Ovary (tissue), 9 donors: ENCODE measurements around the gene AFP. TPM values are rescaled to one million over a fixed set of nuclear protein-coding genes. Genes with fewer than 3 reads are reported as not detected.

Source experiments
- DNase-seq, 5 donors: peaks; one replicate each; pipeline ENCODE4 v3.0.0-alpha.2; 2019 to 2020
- H3K27ac ChIP-seq, 2 donors: fragments of 200-600 bp; one replicate each; pipeline versions ENCODE4 v1.5.1 to v1.8.0; 2019 to 2022
- H3K27me3 ChIP-seq: fragments of 200-600 bp; one replicate; pipeline ENCODE4 v1.8.0; 2022
- H3K36me3 ChIP-seq: fragments of 200-600 bp; sonication (generic); one replicate; pipeline ENCODE4 v1.5.1; 2019
- H3K4me1 ChIP-seq: one replicate; pipeline ENCODE4 v1.8.1; 2013; ENCODE audit warnings: mild to moderate bottlenecking, moderate library complexity; ENCODE audit not compliant: insufficient read depth
- H3K4me3 ChIP-seq: fragments of 200-600 bp; sonication (generic); one replicate; pipeline ENCODE4 v1.5.1; 2017
- H3K9me3 ChIP-seq, 2 donors: fragments of 200-600 bp in 1 of 2; sonication (generic) in 1 of 2; one replicate each; pipeline versions ENCODE4 v1.5.1 to v1.8.1; 2013 to 2019; ENCODE audit warnings: mild to moderate bottlenecking in 1 of 2, moderate library complexity in 1 of 2
- CTCF ChIP-seq, 3 donors: fragments of 450-650 bp in 2 of 3; fragments of 200-600 bp in 1 of 3; IDR thresholded peaks; one replicate each; pipeline versions ENCODE4 v1.5.1 to v1.8.0; 2016 to 2022; ENCODE audit warnings: antibody characterized with exemption in 3 of 3, mild to moderate bottlenecking in 1 of 3
- EP300 ChIP-seq: sonication (generic); formaldehyde crosslinking; IDR thresholded peaks from one replicate; pipeline ENCODE4 v1.6.1; 2017; ENCODE audit warnings: antibody characterized with exemption
- POLR2A ChIP-seq: fragments of 450-650 bp; IDR thresholded peaks from one replicate; pipeline ENCODE4 v1.6.1; 2017; ENCODE audit warnings: antibody characterized with exemption, mild to moderate bottlenecking, moderate library complexity
- WGBS, 3 donors: extraction: QIAGEN DNeasy Blood & Tissue Kit in 1 of 3; methylation state at CpG; one replicate each; pipeline versions ENCODE4 v1.1.5 to v1.1.7; 2013 to 2017; 5-methylcytosine and 5-hydroxymethylcytosine counted together
- intact Hi-C, 4 donors: fragments of 100-400 bp; cut with DNase I; formaldehyde crosslinking; loops; one replicate each; pipeline versions ENCODE4 v1.11.0 to v1.15.1; 2022 to 2023
- polyA plus RNA-seq, 2 donors: library from polyadenylated mRNA; stranded (reverse); fragments of 200-250 nt in 1 of 2; fragments of 350-450 nt in 1 of 2; fragmentation: Illumina TruSeq in 1 of 2; extraction: RNeasy Lipid Tissue Mini Kit (QIAGEN cat#74804) in 1 of 2; gene quantifications; one replicate each; pipeline ENCODE4 v1.2.3, GENCODE V29; 2013 to 2014
- total RNA-seq, 7 donors: library from RNA; depleted of rRNA in 2 of 7; stranded (reverse); fragments of >200 nt in 2 of 7; fragmentation: NEBNext Ultra II Directional in 3 of 7; extraction: Animal tissue kit (Norgen Biotek cat#: 25700) in 3 of 7; gene quantifications; one replicate each; pipeline versions ENCODE4 v1.1.0 to v1.2.4, GENCODE V29; 2016 to 2023
- donor health status: DM: no; HTN: no; CAD: no; lungs with moderate emphysema.
- donor health status: DM: no; HTN: no; CAD: no.
- donor health status: Bipolar disorder and iron deficiency.
- donor health status: DM: yes; HTN: yes; CAD: no.
- donor health status: DM: no; HTN: no; CAD: no.
- donor health status: DM: yes; HTN: yes; CAD: no.

AFP gene
- total and polyA plus RNA-seq, 9 donors, result 0.17 to 2.8 (median 0.47) TPM; not detected in 5

GRCh38 chr4:73410916-73411730, 24.9 kb upstream of the AFP start:
- Histone ChIP-seq H3K27ac (no peak overlapping the region), H3K4me1 (no peaks in the 10 kb centered on the region), H3K36me3 (no peaks in the 10 kb centered on the region), H3K27me3 (no peaks in the 10 kb centered on the region), H3K9me3 (no peaks in the 10 kb centered on the region), H3K4me3 (no peak overlapping the region)
- DNase-seq, result no peak
- TF ChIP-seq CTCF (IDR thresholded peaks at IDR 0.05) (no peak), POLR2A (no peak), EP300 (no peak)
- 85 to 86% (median 86%) methylated on average over 3 of the region's 3 CpGs for whole genome bisulfite sequencing, 3 donors
- intact Hi-C loops, result no loop called here

GRCh38 chr4:73411731-73412414, 24.1 kb upstream of the AFP start:
- no peak for TF ChIP-seq CTCF (IDR thresholded peaks at IDR 0.05)
- TF ChIP-seq EP300, result no peak
- no peak for TF ChIP-seq POLR2A
- H3K4me1 ChIP-seq, result no peaks in the 10 kb centered on the region

GRCh38 chr4:73413294-73413755, 22.7 kb upstream of the AFP start:
- 88 to 91% (median 91%) methylated on average over 4 of the region's 4 CpGs for whole genome bisulfite sequencing, 3 donors
- no peaks in the 10 kb centered on the region for H3K36me3 ChIP-seq
- H3K27me3 ChIP-seq, result no peaks in the 10 kb centered on the region
- H3K9me3 ChIP-seq, result no peaks in the 10 kb centered on the region
- H3K27ac ChIP-seq, result no peak overlapping the region
- no peak for DNase-seq
- no peaks in the 10 kb centered on the region for H3K4me1 ChIP-seq
- TF ChIP-seq CTCF (IDR thresholded peaks at IDR 0.05) (no peak), EP300 (no peak), POLR2A (no peak)
- no peak overlapping the region for H3K4me3 ChIP-seq
- intact Hi-C loops, result no loop called here

More at GRCh38 chr4:73411731-73412414, 24.1 kb upstream of the AFP start:
- 93 to 95% (median 94%) methylated on average over 8 of the region's 8 CpGs for WGBS, 3 donors
- Histone ChIP-seq H3K27ac (no peak overlapping the region), H3K36me3 (no peaks in the 10 kb centered on the region), H3K4me3 (no peak overlapping the region), H3K27me3 (no peaks in the 10 kb centered on the region), H3K9me3 (no peaks in the 10 kb centered on the region)
- no peak for DNase-seq
- intact Hi-C loops, result no loop called here

GRCh38 chr4:73414936-73415271, 21.1 kb upstream of the AFP start:
- DNase-seq, result no peak
- no peaks in the 10 kb centered on the region for H3K4me1 ChIP-seq
- TF ChIP-seq EP300 (no peak), CTCF (IDR thresholded peaks at IDR 0.05) (no peak), POLR2A (no peak)
- no peak overlapping the region for H3K4me3 ChIP-seq
- H3K27ac ChIP-seq, result no peak overlapping the region
- no peaks in the 10 kb centered on the region for H3K36me3 ChIP-seq
- 54 to 74% (median 63%) methylated on average over 2 of the region's 2 CpGs for WGBS, 3 donors
- H3K9me3 ChIP-seq, result no peaks in the 10 kb centered on the region
- H3K27me3 ChIP-seq, result no peaks in the 10 kb centered on the region
- intact Hi-C loops, result no loop called here
